Measurements from ENCODE around the gene MPP2.

GRCh38 chr17:43846221-43846712 lies 61.1 kb downstream of the MPP2 start:
- TF ChIP-seq PREB (CRISPR knock-in tag; IDR thresholded peaks at IDR 0.05) (no peak), CTCF (CRISPR knock-in tag; IDR thresholded peaks at IDR 0.05) (peak; percentile 98)

Measured in HepG2 (cell line).